HL-60 (cell line): Measurements from ENCODE around the gene FARS2.

Experiments
- DNase-seq, 2 experiments: peaks; one replicate each; pipeline ENCODE4 v3.0.0-alpha.2; 2010 to 2020; ENCODE audit warnings: low read depth in 1 of 2, low spot score in 1 of 2
- H3K27ac ChIP-seq: fragments of 250-450 bp; sonication (Bioruptor Pico); replicated peaks from 2 replicates; pipeline ENCODE4 v1.5.1; 2020; ENCODE audit warnings: mild to moderate bottlenecking, moderate library complexity
- H3K27me3 ChIP-seq: fragments of 250-450 bp; sonication (Bioruptor Pico); 2 replicates; pipeline ENCODE4 v1.5.1; 2021; ENCODE audit warnings: mild to moderate bottlenecking, moderate library complexity; ENCODE audit not compliant: insufficient read depth, poor library complexity, severe bottlenecking
- H3K4me3 ChIP-seq: replicated peaks from 2 replicates; pipeline ENCODE4 v1.5.1; 2011; ENCODE audit warnings: mild to moderate bottlenecking, control low read depth, low read length; ENCODE audit not compliant: insufficient read depth
- GABPA ChIP-seq: IDR thresholded peaks from 2 replicates; pipeline ENCODE4 v1.6.1; 2012; ENCODE audit warnings: low read depth
- POLR2AphosphoS5 ChIP-seq: IDR thresholded peaks from 2 replicates; pipeline ENCODE4 v1.6.1; 2012; ENCODE audit warnings: low read depth
- SPI1 ChIP-seq: IDR thresholded peaks from 2 replicates; pipeline ENCODE4 v1.6.1; 2012; ENCODE audit warnings: low read depth, mild to moderate bottlenecking, borderline replicate concordance
- TF ChIP-seq, protein P1 (sequence below): IDR thresholded peaks from one replicate; pipeline ENCODE4 v1.5.1; 2011; ENCODE audit warnings: low read length, control low read depth, inconsistent platforms; ENCODE audit not compliant: insufficient read depth
- TF ChIP-seq, protein P2 (sequence below): IDR thresholded peaks from 2 replicates; pipeline ENCODE4 v1.6.1; 2012; ENCODE audit warnings: low read depth; ENCODE audit not compliant: insufficient replicate concordance

FARS2 gene

DNA sequence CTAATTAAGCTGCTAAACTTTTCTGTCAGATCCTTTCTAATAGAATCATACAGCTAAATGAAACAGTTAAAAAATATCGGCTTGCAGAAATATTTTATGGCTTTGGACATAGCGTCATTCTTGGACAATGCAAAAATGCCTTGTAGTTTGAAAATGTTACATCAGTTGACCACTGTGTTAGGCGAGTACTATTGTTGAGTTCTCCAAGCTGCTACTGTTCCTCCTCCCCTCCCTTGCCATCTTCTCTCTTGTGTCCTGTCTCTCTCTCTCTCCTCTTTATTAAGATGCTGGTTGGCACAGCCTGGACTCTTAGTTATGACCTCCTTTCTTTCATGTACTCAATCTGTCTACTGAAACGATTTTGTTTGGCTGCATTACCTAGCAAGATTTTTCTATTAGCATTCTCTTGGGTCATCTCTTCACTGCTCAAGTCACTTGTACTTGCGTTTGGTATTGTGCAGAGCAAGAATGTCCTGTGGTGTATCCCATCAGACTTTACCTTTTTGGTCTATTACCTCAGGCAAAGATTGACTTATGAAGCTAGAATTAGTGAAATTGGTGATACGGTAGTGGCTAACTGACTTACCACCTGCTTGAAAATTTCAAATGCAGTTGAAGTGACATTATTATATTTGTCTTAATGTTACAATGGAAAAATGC lies 127.9 kb downstream of the FARS2 start:
- Histone ChIP-seq H3K4me3 (no peak overlapping the region), H3K27ac (no peak overlapping the region), H3K27me3 (no peaks in the 10 kb centered on the region)
- TF ChIP-seq SPI1: no peak
- no peak for TF ChIP-seq POLR2AphosphoS5
- TF ChIP-seq GABPA: no peak
- TF ChIP-seq, protein P1, sequence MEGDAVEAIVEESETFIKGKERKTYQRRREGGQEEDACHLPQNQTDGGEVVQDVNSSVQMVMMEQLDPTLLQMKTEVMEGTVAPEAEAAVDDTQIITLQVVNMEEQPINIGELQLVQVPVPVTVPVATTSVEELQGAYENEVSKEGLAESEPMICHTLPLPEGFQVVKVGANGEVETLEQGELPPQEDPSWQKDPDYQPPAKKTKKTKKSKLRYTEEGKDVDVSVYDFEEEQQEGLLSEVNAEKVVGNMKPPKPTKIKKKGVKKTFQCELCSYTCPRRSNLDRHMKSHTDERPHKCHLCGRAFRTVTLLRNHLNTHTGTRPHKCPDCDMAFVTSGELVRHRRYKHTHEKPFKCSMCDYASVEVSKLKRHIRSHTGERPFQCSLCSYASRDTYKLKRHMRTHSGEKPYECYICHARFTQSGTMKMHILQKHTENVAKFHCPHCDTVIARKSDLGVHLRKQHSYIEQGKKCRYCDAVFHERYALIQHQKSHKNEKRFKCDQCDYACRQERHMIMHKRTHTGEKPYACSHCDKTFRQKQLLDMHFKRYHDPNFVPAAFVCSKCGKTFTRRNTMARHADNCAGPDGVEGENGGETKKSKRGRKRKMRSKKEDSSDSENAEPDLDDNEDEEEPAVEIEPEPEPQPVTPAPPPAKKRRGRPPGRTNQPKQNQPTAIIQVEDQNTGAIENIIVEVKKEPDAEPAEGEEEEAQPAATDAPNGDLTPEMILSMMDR: no peak
- TF ChIP-seq, protein P2, sequence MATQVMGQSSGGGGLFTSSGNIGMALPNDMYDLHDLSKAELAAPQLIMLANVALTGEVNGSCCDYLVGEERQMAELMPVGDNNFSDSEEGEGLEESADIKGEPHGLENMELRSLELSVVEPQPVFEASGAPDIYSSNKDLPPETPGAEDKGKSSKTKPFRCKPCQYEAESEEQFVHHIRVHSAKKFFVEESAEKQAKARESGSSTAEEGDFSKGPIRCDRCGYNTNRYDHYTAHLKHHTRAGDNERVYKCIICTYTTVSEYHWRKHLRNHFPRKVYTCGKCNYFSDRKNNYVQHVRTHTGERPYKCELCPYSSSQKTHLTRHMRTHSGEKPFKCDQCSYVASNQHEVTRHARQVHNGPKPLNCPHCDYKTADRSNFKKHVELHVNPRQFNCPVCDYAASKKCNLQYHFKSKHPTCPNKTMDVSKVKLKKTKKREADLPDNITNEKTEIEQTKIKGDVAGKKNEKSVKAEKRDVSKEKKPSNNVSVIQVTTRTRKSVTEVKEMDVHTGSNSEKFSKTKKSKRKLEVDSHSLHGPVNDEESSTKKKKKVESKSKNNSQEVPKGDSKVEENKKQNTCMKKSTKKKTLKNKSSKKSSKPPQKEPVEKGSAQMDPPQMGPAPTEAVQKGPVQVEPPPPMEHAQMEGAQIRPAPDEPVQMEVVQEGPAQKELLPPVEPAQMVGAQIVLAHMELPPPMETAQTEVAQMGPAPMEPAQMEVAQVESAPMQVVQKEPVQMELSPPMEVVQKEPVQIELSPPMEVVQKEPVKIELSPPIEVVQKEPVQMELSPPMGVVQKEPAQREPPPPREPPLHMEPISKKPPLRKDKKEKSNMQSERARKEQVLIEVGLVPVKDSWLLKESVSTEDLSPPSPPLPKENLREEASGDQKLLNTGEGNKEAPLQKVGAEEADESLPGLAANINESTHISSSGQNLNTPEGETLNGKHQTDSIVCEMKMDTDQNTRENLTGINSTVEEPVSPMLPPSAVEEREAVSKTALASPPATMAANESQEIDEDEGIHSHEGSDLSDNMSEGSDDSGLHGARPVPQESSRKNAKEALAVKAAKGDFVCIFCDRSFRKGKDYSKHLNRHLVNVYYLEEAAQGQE: no peak
- DNase-seq: no peak

DNA sequence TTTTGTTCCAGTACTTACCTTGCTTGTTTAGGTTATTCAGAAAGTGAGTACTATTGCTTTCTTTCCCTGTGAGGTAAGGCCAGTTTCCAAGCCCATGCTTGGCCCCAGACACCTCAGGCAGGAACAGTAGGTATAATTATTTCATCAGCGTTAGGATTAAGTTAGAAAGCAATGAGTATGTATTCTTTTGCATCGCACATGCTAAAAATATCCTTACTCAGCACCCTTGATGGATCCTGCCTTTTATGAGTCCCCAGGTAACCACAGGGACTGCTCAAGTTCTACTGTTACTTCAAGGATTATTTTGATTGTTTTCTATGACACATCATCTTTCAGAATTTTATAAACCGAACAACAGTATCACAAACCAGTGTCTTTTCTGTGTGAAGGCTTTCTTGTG lies 128.9 kb downstream of the FARS2 start:
- TF ChIP-seq GABPA (no peak), SPI1 (no peak), POLR2AphosphoS5 (no peak)
- TF ChIP-seq, protein P2: no peak
- TF ChIP-seq, protein P1: no peak
- Histone ChIP-seq H3K27me3 (no peaks in the 10 kb centered on the region), H3K27ac (no peak overlapping the region), H3K4me3 (no peak overlapping the region)
- no peak for DNase-seq

DNA sequence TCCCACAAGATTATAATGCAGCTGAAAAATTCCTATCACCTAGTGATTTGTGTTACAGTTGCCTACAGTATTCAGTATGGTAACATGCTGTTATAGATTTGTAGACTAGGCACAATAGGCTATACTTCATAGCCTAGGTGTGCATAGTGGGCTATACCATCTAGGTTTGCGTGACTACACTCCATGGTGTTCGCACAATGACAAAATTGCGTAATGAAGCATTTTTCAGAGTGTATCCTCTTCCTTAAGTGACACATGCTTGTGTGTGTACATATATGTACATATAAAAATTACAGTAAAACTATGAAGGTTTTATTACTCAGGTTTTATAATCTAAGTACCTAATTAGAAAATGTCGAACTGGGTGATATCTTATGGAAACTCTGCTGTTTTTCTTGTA lies 133.0 kb downstream of the FARS2 start:
- TF ChIP-seq POLR2AphosphoS5 (no peak), GABPA (no peak), SPI1 (no peak)
- TF ChIP-seq, protein P1: no peak
- TF ChIP-seq, protein P2: no peak
- peak in 1 of 2 experiments; percentile 65 for DNase-seq

More for the DNA sequence above, 133.0 kb downstream of the FARS2 start:
- H3K4me3 ChIP-seq: no peak overlapping the region
- H3K27ac ChIP-seq: no peak overlapping the region
- H3K27me3 ChIP-seq: no peaks in the 10 kb centered on the region
